Stimulated activated CD4-positive, alpha-beta T cell treated with anti-CD3 and anti-CD28 coated beads, Interleukin-4, amount 100 ng/mL, for 1 hour (primary cell): Measurements from ENCODE around the gene LAMTOR3.

Experiments used
- DNase-seq: peaks from one replicate; pipeline ENCODE4 v3.0.0-alpha.2; 2020

The LAMTOR3 gene, protein sequence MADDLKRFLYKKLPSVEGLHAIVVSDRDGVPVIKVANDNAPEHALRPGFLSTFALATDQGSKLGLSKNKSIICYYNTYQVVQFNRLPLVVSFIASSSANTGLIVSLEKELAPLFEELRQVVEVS

DNA sequence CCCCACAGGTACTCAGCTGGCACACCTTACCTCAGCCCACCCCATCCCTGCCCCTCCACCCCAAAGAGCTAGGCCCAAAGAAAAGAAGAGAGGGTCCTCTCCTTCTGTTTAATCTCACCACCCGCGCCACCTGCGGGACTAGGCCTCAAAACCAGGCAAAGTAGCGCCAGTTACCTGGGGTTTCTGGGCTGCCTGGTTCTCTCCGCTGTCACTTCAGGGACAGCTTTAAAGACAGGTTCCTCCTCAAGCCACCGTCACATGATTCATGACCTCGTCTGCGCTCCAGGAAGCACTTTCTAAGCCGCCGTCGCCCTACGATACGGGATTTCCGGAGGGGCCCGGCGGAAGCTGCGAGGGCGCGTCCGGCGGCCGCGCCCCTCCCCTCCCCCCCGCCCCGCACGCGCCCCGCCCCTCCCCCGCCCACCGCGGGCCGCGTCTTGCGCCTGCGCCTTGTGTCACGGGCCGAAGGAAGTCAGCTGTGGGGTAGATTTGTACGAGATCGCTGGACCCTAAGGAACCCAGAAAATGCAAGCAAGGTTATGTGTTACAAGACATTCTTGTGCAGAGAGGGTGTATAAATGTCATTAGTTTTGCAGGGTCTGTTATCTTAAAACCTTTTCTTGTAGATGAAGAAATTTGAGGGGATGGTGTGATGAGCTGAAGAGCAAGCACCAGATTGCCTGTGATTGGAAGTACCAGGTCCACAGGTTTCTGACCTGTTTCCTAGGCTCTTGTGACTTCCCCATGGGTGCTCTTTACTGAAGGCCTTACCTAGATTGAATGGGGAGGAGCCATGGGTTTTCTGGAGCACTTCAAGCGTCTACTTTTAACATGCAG is at the start of gene LAMTOR3:
TSS of gene LAMTOR3 (minus strand) at position 267 of the 837 bp plus-strand sequence. CDS start 464 bp downstream, outside the sequence.
- DNase-seq = peak; percentile 86

DNA sequence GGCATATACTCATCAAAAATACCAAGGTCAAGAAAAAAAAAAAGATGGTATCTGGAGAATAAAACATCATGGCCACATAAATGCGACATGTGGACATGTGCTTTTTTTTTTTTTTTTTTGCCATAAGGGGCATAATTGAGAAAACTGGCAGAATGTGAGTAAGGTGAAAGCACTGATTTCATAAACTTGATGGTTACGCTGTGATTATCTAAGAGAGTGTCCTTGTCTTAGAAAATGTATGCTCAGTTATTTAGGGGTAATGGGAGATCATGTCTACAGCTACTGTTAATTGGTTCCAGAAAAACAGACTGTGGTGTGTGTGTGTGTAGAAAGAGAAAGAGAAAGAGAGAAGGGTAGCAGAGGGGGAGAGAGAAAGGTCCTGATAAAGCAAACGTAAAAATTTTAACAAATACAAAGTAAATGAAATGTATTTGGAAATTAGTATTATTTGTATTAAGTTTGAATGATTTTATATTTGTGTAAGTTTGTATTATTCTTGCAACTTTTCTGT is 44.1 kb upstream of the LAMTOR3 start:
- DNase-seq = no peak

DNA sequence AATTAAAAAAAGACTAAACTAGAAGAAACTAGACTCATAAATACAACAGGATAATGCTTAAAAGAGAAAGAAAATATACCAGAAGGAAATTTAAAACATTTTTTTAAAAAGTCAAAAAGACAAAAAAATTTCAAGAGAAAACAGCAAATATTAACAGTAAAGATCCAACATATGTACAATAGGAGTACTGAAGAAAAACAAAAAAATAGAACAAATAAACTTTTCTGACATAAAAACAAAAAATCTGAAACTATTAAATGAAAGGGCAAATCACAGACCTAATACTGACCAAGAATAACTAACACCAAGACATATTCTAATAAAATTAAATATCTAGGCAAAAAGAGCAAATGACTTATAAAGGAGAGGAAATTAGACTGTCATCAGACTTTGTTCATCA is 40.7 kb upstream of the LAMTOR3 start:
- no peak for DNase-seq

DNA sequence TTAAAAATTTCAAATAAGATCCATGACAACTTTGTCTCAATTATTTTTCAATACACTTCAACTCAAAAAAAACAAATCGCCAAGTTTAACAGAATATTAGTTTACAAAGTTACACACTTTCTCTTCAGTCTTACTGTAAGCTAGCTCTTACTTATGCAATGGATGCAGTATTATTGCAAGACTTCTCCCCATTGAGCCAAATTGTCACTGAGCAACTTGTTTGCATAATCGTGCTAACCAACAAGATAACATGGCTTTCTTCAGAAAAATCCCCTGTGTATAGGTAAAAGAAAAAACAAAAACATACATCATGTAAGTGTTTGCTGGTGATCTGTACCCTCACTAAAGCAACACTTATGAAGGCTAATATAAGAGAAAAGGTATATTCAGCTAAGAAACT is 33.3 kb upstream of the LAMTOR3 start:
- no peak for DNase-seq

DNA sequence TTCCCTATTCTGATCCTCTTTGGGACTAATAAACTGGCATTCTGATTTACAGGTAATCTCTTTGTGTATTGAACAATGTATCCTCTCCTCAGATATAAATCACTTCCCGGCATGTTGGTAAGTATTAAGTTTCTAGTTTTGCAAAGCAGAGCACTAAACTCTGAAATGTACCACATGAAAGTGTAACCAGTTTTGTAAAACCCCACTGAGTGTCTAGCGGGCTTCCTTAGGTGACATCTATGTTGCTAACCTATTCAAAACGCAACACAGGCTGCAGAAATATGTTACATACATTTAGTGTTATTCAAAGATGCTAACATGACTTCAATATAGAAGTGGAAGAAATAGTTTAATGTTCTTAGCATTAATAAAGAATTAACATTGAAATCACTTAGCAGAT is 26.9 kb upstream of the LAMTOR3 start:
- DNase-seq = no peak

DNA sequence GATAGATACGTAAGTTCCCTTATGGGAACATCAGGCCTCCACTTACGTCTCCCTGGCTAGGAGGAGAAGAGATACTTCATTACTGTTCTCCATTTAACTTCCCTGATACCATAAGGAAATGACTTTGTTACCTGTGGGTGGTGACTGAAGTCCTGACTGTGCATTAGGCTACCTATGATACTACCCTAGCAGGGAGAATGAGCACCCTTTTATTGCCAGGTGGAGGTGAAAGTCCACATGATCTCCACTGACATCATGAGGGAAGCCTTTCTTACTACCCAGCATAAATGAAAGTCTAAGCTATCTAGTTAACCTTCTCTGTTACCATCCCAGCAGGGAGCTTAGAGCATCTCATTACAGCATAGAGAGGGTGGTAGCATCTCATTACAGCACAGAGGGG is 24.4 kb upstream of the LAMTOR3 start:
- DNase-seq = no peak

DNA sequence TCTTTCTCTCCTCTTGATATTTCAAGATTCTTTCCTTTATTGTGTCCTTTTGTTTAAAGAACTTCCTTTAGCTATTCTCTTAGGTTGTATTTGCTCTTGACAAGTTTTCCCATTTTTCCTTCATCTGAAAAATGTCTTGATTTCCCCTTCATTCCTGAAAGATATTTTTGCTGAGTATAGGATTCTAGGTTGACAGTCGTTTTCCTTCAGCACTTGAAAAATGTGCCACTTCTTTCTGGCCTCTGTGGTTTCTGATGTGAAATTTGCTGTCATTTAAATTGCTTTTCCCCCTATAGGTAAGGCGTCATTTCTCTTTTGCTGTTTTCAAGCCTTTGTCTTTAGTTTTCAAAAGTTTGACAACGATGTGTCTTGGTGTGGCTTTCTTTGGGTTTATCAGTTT is 23.3 kb upstream of the LAMTOR3 start:
- no peak for DNase-seq

DNA sequence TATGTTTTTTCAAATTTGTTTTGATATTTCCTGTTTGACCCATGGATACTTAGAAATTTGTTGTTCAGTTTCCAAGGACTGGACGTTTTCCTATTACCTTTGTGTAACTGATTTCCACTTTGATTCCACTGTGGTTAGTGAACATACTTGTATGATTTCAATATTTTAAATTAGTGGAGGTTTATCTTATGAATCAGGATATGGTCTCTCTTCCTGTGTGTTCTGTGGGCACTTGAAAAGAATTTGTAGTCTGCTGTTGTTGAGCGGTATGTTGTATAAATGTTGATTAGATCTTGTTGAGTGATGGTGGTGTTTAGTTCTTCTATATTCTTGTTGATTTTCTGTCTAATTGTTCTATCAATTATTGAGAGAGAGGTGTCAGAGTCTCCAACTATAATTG is 21.2 kb upstream of the LAMTOR3 start:
- DNase-seq = no peak

DNA sequence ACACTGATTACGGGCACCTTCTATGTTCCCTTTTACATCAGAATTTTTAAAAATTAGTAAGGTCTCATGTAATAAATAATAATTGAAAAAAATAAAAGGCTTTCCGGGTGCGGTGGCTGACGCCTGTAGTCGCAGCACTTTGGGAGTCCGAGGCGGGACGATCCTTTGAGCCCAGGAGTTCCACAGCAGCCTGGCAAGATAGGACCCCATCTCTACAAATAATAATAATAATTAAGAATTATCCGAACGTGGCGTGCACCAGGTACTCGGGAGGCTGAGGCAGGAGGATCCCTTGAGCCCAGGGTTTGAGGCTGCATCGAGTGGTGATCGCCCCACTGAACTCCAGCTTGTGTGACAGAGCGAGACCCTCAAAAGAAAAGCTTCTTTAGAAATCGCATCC is 771 bp upstream of the LAMTOR3 start:
- DNase-seq = no peak

DNA sequence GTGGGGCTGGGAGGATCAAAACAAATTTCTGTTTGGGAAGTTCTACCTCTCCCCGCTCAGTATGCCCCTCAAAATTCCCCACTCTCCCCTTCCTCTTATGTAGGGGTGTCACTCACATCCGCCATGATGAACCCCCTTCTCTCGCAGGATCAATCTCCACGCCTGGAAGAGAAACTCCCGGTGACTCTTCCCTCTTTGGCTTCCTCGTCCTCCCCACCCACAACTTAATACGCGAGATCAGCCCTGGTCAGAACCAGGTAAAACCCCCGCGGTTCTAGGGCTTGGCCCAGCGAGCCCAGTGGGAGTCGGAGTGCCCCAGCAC is 427 bp downstream of the LAMTOR3 start:
- DNase-seq = no peak

DNA sequence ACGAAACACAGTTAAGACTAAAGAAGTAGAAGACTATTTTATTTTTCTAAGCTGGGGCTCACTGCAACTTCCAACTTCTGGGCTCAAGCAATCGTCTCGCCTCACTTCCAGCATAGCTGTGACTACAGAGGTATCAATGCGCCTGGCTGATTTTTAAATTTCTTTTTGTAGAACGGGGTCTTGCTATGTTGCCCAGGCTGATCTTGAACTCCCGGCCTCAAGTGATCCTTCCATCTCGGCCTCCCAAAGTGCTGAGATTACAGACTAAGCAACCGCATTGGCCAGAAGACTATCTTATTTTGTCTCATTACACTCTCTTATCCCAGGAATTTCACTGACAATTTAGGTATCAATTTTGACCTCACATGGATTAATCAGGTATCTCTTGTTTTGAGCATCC is 1.2 kb downstream of the LAMTOR3 start:
- DNase-seq = no peak

DNA sequence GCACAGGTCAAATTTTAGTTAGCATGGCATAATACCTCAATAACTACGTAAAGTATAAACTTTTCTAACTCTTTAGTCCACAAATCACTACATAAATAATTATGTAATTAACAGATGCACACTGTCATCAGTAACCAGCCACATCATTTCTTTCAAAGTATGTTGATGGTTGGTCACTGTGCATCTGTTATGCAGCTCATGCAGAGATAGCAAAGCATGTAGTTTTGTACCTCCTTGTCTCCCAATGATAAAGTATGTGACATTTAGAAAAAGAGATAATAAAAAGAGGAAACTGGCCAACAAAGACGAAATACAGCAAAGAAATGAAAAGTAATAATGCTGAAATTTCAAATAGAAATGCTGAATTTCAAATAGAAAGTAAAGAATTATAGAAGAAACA is 2.9 kb downstream of the LAMTOR3 start:
- DNase-seq = no peak

DNA sequence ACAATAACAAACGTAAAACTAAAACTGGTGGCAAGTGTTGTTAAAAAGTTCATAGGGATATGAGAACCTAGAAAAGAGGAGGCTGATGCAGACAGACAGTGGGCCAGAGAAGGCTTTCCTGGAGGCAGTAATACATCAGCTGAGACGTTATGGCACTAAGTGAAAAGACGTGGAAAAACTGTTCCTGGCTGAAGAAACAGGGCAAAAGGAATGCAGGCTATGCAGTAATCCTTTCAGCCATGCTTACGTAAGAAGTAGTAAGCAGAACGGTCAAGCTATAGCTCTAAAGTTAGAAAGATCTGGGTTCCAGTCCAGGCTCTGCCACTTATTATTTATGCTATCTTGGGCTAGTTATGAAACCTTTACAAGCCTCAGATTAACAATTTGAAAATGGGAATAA is 6.4 kb downstream of the LAMTOR3 start:
- no peak for DNase-seq

DNA sequence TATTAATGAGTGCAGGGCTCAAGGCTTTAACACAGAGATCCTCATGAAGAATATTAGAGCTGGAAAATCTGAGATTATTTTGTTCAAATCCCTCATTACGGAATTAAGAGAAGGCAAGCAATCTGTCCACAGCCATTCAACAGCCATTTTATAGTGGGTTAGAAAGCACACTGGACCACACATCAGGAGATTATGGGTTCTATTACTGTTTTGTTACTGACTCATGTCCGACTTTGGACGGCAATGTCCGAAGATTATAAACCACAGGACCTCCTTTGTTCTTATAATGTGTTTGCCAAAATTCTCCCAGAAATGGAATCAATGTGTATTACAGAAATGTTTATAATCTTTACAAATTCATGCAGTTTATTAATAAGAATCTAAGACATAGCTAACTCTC is 8.1 kb downstream of the LAMTOR3 start:
- no peak for DNase-seq

DNA sequence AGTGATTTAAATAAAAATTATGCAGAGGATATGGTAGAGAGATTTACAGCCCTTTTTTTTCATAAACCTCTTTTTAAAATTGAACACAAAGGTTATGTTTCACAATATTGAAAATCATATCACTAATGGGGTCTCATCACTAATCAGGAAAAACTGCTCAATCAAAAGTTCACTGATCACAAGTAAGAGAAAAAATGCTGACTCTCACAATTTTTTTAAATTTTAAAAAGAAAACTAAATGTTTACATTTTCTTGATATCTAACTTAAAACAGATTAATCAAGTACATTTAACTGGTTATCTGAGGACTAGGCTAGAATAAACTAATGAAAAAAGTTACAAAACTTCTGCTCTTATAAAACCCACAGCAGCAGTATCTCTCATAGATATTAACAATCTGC is 8.5 kb downstream of the LAMTOR3 start:
- DNase-seq = no peak

DNA sequence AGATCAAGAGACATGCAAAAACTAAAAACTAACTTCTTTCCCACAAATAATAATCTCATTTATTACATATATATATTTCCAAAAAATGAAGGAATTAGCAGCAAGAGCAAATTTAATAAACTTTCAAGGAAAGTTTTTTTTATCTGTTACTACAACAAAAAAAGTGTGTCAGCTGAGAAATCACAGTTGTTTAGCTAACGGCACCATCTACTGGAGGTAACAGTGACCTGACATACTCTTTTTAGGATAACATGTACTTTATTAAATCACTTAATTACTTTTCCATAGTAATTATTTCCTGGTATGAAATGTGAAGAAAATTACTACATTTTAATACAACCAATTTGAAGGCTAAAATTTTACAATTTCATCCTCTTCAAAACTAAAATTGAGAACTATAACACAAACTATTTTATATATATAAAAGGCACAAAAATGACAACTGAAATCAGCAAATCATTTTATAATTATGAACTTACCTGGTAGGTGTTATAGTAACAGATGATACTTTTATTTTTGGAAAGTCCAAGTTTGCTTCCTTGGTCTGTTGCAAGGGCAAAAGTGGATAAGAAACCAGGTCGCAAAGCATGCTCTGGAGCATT is 9.1 kb downstream of the LAMTOR3 start:
- no peak for DNase-seq

DNA sequence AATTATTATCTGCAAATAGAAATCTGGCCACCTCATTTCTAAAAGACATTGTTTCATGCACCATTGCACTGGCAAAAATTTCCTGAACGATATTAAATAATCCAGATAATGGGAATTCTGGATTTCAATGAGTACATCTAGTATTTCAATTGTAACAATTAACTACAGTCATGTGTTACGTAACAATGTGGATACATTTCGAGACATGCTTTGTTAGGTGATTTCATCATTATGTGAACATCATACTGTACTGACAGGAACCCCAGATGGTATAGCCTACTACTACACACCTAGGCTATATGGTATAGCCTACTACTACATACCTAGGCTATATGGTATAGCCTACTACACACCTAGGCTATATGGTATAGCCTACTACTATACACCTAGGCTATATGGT is 14.8 kb downstream of the LAMTOR3 start:
- no peak for DNase-seq

DNA sequence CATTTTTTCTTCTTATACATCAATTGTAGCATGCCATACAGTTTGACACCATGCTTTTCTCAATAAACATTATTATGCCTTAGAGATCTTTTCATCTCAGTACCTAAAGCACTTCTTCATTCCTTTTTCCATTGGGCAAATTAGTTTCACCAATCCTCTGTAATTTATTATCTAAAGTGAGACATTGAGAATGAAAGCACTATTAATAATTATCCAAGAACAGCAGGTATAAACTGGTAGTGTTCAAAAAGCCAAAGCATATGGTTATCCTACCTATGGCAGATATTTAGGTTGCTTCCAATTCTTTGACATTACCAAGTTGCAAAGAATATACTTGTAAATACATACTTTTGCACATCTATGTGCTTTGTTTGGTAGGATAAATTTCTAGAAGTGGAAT is 15.6 kb downstream of the LAMTOR3 start:
- no peak for DNase-seq

DNA sequence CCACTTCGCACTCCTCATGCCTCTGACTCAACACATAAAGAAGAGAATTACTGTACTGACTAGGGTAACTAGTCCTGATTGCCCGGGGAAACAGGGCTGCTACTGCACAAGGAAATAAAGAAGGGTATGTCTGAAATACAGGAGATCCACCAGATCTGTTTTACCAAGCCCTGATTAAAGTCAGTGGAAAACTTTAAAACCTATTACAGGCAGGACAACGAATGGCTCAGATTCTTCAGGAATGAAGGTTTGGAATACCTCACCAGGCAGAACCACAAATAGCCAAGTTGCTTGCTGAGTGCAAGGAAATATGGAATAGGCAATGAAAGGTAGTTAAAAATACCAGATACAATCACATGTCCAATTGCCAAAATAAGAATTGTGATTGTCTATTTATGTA is 17.3 kb downstream of the LAMTOR3 start:
- DNase-seq = no peak

DNA sequence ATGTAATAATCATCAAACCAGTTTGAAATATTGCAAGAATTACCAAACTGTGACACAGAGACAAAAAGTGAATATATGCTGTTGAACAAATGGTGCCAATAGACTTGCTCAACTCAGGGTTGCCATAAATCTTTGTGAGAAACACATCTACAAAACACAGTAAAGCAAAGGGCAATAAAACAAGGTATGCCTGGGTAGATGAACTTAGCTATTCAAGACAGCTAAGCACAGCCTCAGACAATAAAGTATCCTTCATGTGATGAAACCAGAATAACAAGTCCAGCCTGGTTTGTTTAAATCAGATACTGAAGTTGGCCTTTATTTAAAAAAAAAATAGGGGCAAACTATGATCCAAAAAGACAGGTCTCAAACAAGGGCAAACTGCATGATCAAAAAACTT is 19.2 kb downstream of the LAMTOR3 start:
- no peak for DNase-seq

DNA sequence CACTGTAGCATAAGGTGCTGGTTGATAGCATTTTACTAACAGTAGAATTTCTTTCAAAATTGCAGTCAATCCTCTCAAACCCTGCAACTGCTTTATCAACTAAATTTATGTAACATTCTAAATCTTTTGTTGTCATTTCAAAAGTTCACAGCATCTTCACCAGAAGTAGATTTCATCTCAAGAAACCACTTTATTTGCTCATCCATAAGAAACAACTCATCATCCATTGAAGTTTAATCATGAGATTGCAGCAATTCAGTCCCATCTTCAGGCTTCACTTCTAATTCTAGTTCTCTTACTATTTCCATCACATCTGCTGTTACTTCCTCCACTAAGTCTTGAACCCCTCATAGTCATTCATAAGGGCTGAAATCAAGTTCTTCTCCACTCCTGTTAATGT is 21.7 kb downstream of the LAMTOR3 start:
- DNase-seq = no peak

DNA sequence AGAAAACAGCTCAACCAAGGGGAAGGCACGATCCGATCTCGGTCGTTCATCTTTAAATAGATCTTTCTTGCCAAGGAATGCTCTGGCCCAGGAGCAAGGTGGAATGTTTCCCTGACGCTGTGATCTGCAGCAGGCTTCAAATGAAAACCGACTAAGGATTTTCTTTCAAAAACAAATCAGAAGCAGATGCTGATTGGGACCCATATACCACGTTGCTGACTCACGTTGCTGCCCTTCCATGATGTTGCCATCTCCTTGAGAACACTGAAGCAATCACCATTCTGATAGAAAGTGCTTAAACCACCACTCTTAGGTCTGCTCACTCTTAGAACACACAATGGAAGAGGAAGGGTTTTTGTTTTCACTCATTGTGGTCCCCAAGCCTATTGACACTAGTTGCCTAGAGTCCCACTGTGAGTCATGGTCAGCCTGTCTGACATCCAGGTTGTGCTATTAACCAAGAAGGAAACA is 26.1 kb downstream of the LAMTOR3 start:
- no peak for DNase-seq

DNA sequence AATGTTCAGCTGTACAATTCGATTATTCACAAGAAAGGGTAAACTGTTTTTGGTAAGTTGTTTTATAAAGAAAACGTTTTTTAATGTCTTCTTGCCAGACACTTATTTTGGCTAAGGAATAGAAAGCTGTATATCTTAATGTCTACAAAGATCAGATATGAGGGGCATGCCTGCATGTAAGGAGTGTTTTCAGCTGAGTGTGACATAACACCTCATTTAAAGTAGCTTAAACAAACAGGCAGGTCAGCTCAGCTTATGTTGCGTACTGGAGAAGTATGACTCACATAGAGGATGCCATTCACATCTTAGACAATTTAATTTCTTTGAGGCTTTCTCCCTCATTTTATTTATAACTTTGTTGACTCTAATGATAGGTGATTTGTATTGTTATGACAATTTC is 30.4 kb downstream of the LAMTOR3 start:
- no peak for DNase-seq
